GM12874 (cell line): Measurements from ENCODE around the gene SEMA4C.

ENCODE experiments used
- TF ChIP-seq, protein P1 (sequence below): IDR thresholded peaks from 2 replicates; pipeline ENCODE4 v1.5.1; 2011; ENCODE audit warnings: low read depth, mild to moderate bottlenecking, control low read depth, low read length, moderate library complexity; ENCODE audit not compliant: insufficient read depth

Gene SEMA4C

GRCh38 chr2:96877042-96877451, 7.2 kb upstream of the SEMA4C start:
- TF ChIP-seq, protein P1, sequence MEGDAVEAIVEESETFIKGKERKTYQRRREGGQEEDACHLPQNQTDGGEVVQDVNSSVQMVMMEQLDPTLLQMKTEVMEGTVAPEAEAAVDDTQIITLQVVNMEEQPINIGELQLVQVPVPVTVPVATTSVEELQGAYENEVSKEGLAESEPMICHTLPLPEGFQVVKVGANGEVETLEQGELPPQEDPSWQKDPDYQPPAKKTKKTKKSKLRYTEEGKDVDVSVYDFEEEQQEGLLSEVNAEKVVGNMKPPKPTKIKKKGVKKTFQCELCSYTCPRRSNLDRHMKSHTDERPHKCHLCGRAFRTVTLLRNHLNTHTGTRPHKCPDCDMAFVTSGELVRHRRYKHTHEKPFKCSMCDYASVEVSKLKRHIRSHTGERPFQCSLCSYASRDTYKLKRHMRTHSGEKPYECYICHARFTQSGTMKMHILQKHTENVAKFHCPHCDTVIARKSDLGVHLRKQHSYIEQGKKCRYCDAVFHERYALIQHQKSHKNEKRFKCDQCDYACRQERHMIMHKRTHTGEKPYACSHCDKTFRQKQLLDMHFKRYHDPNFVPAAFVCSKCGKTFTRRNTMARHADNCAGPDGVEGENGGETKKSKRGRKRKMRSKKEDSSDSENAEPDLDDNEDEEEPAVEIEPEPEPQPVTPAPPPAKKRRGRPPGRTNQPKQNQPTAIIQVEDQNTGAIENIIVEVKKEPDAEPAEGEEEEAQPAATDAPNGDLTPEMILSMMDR: no peak

DNA sequence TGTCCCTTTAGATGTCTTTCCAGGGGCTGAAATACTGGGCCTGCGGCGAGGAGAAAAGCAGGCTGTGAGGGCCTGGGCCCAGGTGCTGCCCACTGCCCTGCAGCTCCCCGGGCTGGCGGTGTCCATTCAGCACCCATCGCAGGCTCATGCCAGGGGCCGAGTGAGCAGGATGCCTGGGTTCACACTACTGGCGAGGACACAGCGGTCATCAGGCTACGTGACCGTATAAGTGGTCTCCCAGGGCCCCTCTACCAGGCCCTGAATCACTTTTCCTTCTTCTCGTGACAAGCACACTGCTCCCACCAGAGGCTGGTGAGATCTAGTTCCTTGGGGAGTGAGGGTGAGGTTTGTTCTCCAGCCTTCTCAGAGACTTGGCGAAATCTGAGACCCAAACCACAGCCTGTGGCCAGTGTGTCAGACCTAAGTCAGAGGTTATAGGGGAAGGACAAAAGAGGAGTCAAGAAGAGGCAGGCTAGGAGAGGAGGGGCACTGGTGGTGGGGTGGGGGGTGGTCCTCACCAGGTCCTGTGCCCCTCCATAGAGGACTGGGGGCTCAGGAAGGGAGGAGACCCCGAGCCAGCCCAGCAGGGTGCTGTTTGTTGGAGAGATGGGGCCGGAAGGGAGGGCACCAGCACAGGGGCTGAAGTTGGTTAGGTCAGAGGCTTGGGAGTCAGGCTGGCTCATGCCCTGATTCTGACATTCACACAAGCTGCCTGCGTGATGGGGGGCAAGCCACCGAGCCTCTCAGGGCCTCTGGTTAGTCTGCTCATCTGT, 6.6 kb upstream of the SEMA4C start:
- TF ChIP-seq, protein P1: no peak

DNA sequence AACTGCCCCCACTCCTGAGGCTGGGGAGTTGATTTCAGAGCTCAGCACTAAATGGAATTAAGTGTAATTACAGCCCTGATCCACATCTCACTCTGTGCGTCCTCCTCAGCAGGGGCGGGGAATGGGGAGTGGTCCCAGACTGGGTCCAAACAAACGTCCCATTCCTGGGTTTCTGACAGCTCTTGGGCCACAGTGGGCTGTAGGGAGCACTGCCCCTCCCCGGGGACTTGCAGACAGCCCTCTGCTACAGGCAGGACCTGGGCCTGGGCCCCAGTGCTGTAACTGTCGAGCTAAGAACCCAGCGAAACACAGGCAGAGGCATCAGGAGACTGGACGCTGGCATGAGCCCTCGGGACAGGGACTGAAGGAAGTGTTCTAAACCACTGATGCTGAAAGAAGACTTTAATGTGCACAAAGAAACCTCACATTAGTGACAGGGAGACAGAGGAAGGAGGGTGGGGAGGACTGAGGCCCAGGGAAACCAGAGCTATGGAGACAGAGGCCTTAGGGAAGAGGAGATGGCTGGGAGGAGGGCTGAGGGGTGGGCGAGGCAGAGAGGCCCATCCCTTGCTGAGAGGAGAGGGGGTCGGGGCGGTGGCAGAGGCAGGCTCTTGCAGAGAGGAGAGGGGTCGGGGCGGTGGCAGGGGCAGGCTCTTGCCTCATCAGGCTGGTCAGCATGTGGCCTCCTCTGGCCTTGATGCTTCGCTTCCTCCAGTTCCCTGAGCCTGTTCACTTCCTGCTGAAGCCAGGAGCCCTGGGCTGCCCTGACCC, 5.8 kb upstream of the SEMA4C start:
- TF ChIP-seq, protein P1: no peak

DNA sequence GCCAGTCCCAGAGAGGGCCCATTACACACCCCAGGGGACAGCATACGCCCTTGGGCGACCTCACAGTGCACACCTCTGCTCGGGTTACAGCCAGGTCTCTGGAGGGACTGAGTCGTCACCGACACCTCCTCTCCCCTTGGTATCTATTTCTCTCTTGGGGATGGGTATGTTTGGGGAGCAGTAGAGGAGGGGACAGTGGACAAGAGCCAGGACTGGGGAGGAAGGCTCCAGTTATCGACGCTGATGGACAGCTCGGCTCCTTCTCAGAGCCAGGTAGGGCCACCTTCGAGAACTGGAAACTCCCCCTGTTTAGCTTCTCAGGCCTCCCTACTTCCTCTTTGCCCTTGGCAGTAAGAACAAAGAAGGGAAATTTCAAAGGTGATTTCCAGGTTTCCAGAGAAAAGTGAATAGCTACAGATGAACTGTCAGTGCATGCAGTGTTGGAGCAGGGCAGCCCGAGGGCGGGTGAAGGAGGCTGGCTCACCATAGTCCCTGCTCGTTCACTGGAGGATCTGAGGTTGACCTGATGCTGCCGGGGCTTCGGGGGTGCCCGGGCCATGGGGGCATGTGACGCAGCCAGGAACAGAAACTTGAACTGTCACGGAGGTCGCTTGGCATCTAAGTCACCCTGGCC, 4.4 kb upstream of the SEMA4C start:
- TF ChIP-seq, protein P1: no peak

DNA sequence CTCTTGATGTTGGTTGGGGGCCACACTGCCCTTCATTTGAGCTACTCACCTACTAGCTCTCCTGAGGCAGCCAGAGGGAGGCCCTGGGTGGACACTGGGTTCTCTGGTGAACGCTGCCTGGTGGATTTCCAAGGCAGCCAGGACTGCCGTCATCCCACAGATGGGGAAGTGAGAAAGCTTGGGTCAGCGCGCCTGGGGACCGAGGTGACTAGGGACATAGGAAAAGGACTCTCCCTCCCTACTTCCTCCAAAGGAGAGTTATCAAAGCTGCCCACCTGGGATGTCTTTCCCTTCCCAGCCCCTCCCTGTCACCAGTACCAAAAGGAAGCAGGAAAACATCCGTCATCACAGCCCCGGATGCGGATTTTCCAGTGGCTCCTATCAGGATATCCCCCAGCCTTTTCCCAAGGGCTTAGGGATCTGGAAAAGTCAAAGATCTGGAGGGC, 3.8 kb upstream of the SEMA4C start:
- TF ChIP-seq, protein P1: no peak

DNA sequence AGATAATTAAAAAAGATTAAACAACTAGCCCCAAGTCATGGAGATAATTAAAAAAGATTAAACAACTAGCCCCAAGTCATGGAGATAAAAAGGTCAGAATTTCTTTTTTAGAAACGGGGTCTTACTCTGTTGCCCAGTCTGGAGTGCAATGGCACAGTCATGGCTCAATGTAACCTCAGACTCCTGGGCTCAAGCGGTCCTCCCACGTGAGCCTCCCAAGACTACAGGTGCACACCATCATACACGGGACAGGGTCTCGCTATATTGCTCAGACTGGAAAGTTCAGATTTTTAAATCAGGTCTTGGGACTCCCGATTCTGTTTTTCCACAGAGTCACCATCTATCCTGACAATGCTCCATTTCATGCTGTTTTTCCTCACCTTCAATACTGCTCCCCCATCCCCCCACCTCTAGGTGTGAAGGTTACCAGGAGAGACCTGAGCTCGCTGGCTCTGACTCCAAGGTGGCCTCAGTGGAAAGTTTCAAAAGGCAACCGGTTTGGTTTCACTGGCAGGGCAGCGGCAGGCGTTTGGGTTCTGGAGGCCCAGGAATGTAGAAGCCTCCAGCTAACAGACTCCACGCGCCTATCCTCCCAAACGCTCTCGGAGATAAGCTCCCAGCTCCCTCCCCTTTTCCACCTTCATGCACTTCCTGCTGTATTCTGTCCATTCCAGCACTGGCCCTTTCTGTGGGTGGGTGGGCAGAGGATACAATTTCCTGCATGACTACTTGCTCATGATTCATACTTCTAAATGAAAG, 2.9 kb upstream of the SEMA4C start:
- TF ChIP-seq, protein P1: no peak
